Peyer's patch (tissue), 4 donors: ENCODE measurements around the gene SIX4.

Experiments used
- POLR2A ChIP-seq, 2 donors: fragments of 450-650 bp; IDR thresholded peaks; one replicate each; pipeline ENCODE4 v1.5.1; 2017; ENCODE audit warnings: antibody characterized with exemption in 2 of 2, mild to moderate bottlenecking in 2 of 2, moderate library complexity in 2 of 2
- TF ChIP-seq, protein P1 (sequence below), 6 experiments: fragments of 450-650 bp in 4 of 6; fragments of 200-600 bp in 2 of 6; sonication (generic) in 1 of 6; IDR thresholded peaks; one replicate each; pipeline ENCODE4 v1.5.1; 2017 to 2019; ENCODE audit warnings: antibody characterized with exemption in 6 of 6, mild to moderate bottlenecking in 3 of 6, moderate library complexity in 1 of 6

GRCh38 chr14:60735416-60735815 lies 11.3 kb upstream of the SIX4 start:
- TF ChIP-seq, protein P1, sequence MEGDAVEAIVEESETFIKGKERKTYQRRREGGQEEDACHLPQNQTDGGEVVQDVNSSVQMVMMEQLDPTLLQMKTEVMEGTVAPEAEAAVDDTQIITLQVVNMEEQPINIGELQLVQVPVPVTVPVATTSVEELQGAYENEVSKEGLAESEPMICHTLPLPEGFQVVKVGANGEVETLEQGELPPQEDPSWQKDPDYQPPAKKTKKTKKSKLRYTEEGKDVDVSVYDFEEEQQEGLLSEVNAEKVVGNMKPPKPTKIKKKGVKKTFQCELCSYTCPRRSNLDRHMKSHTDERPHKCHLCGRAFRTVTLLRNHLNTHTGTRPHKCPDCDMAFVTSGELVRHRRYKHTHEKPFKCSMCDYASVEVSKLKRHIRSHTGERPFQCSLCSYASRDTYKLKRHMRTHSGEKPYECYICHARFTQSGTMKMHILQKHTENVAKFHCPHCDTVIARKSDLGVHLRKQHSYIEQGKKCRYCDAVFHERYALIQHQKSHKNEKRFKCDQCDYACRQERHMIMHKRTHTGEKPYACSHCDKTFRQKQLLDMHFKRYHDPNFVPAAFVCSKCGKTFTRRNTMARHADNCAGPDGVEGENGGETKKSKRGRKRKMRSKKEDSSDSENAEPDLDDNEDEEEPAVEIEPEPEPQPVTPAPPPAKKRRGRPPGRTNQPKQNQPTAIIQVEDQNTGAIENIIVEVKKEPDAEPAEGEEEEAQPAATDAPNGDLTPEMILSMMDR (IDR thresholded peaks at IDR 0.05), result no peak
- TF ChIP-seq POLR2A (IDR thresholded peaks at IDR 0.05), result no peak
